SIG-M5 treated with dmso at 0.1 percent for 504 hours (cell line): ENCODE measurements around the gene FAM171A1.
"Not testable (repeated sequence)": the region's sequence is repeated elsewhere in the genome, so short reads cannot be mapped to it uniquely, and the experiment has no call there.

Experiments used
- DNase-seq: peaks from one replicate; lab custom pipeline; 2025; ENCODE audit not compliant: unreplicated experiment; lab: John Stamatoyannopoulos, UW

FAM171A1 gene

GRCh38 chr10:15295537-15296325 lies 75.4 kb downstream of the FAM171A1 start:
- no peak for DNase-seq

- DNase-seq, result no peak
These were observed 76.9 kb downstream of the FAM171A1 start for GRCh38 chr10:15293862-15294842.

DNA sequence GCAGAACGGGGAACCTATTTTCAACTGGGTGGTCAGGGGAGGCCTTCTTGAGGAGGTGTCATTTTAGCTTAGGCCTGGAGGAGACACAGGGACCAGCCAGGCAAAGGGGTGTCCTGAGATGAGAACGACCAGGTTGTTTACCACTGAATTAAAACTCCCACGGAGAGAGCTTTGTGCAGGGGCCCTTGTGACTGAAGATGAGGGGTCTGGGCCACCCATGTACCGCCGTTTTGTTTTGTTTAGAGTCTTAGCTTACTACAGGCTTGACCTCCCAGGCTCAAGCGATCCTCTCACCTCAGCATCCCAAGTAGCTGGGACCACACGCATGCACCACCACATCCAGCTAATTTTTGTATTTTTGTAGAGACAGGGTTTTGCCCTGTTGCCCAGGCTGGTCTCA lies 80.4 kb downstream of the FAM171A1 start:
- DNase-seq, result no peak

GRCh38 chr10:15290150-15290549 lies 80.9 kb downstream of the FAM171A1 start:
- DNase-seq, result no peak

- DNase-seq, result no peak
These were observed 90.1 kb downstream of the FAM171A1 start for GRCh38 chr10:15280974-15281373.

DNA sequence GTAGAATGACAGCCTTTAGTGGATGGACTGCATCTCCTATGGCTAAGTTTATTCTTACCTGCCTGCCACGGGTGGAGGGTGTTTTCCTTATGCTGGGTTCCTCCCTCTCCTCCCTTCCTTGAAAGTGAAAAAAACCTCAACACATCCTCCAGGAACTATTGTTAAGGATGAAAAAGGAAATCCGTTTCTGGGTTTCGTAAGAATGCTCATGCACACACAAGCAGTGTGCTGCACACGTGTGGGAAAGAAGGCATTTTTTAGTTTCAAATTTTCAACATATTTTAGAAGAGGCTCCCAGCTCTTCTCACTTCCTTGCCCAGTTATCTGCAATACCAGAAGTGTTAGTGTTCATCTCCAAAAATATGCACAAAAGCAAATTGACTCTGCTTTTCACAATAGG lies 90.6 kb downstream of the FAM171A1 start:
- no peak for DNase-seq

DNA sequence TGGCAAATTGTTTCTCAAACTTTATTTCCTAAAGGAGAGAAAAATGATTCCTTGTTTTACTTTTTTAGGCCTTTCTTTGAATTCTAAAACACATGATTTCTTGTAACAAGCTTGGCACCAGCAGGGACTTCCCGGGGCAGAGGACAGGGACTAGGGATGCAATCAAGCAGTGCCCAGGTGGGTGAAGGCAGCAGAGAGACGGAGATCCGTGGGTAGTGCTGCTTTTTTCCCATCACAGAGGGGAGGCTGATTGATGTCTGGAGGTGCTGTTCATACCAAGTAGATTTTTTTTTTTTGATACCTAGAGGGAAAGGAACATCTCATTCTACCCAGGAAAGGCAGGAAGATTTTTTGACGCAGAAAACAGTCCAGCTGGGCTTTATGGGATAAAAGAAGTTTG lies 91.9 kb downstream of the FAM171A1 start:
- DNase-seq, result no peak

DNA sequence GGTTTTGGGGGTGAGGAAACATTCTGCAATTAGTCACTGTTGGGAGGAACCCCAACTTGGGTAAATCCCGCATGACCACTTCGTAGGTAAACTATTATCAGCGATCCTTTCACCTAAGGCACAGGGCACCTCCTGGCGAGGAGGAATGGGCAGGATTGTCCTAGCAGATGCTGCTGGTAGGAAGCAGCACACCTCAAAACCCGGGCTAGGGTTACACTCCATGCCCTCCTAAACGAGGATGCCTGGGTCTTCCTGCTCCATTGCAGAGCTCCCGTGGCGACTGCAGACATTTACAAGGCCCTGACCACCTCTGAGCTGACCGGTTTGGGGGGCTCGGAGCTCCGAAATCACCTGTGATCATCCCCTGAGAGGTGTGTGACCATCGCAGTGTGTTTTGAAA lies 92.3 kb downstream of the FAM171A1 start:
- no peak for DNase-seq

- not testable (repeated sequence) for DNase-seq
These were observed 95.0 kb downstream of the FAM171A1 start for GRCh38 chr10:15276039-15276438.

DNA sequence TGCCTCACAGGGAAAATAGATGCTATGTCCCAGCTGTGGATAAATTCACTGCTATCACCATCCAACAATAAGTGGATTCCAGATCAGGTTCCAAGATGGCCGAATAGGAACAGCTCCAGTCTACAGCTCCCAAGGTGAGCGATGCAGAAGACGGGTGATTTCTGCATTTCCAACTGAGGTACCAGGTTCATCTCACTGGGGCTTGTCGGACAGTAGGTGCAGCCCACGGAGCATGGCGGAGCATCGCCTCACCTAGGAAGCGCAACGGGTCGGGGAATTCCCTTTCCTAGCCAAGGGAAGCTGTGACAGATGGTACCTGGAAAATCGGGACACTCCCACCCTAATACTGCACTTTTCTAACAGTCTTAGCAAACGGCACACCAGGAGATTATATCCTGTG lies 101.3 kb downstream of the FAM171A1 start:
- not testable (repeated sequence) for DNase-seq

DNA sequence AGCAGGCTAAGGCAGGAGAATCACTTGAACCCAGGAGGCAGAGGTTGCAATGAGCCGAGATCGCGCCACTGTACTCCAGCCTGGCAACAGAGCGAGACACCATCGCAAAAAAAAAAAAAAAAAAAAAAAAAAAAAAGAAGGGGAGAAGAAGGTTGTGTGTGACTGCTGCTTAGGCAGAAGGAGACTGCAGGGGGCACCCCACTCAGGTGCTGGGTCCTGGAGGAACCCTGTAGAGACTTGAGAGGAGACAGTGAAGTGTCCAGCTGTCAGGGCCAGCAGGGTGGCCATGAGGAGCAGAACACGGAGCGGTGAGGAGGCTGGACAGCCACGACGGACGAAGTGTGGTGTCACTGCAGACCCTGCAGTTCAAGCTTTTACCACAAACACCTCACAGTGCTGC lies 103.6 kb downstream of the FAM171A1 start:
- DNase-seq, result no peak

- no peak for DNase-seq
These were observed 105.0 kb downstream of the FAM171A1 start for GRCh38 chr10:15266117-15266516.

DNA sequence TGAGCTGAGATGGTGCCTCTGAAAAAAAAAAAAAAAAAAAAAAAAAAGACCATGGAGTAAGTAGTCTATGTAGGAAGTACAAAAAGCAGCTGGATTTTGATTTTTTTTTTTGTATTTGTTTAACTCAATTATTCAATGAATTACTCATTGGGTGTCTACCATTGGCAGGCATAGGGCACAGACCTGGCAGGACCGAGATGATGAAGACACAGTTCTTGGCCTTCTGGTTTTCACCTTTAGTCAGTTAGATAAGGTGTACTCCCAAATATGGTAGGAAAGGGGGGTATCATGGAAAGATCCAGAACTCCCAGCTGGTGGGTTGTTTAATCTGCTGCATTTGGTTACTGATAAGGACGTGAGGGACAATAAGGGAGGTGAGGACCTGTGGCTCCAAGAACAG lies 105.5 kb downstream of the FAM171A1 start:
- no peak for DNase-seq

GRCh38 chr10:15265056-15265455 lies 106.0 kb downstream of the FAM171A1 start:
- DNase-seq, result no peak

GRCh38 chr10:15263657-15264323 lies 107.3 kb downstream of the FAM171A1 start:
- DNase-seq, result no peak

DNA sequence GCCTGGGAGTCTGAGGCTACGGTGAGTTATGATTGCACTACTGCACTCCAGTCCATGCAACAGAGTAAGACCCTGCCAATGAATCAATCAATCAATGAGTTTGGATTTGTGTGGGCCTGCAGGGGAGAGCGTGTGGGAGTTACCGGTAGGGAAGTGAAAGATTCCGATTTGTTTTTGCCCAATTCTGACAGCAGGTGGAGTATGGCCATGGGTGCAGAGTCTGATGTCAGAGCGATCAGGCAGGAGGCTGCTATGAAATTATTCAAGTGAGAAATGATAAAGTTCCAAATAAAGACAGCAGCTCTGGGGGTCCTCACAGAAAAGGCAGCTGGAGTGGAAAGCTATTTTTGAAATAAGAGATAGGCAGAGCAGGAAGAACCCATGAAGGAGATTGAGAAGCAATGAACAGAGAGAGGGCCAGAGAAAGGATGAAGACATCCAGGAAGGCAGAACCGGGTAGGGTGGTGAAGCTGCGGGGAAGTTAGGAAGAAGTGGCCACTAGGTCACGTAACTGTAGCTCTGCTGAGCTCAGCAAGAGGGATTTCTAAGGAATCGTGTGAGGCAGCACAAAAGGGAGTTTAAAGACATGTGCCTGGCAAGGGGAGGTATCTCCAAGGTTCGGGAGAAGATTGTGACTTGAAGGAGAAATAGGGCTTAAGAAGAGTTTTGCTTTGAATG lies 108.9 kb downstream of the FAM171A1 start:
- peak; percentile 10 for DNase-seq

GRCh38 chr10:15259136-15259535 lies 112.0 kb downstream of the FAM171A1 start:
- DNase-seq, result no peak

- no peak for DNase-seq
These were observed 112.8 kb downstream of the FAM171A1 start for GRCh38 chr10:15258255-15258654.

DNA sequence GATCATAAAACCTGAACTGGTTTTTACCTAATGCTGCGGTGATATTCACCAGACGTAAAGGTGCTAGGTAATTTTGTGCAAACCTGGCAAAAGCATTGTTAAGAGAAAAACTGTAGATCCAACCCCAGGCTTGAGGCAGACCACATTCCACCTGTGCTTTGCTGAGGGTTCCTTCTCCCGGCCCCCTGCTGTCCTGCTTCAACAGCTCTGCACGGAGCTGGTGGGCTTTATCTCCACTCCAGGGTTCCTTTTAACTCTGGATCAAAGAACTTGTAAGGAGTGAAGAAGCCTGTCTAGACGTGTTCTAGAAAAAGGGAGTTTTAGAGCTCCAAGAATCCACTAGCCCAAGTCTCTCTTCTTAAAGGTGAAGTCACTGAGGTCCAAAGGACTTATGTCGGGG lies 115.1 kb downstream of the FAM171A1 start:
- no peak for DNase-seq

GRCh38 chr10:15254808-15255648 lies 116.1 kb downstream of the FAM171A1 start:
- DNase-seq, result no peak
